AG09309 (cell line): ENCODE results near the gene FGF11.

Experiments used
- DNase-seq: peaks from one replicate; pipeline ENCODE4 v3.0.0-alpha.2; 2010; ENCODE audit warnings: low read depth
- H3K4me3 ChIP-seq: 2 replicates; pipeline ENCODE4 v1.5.1; 2011; ENCODE audit warnings: mild to moderate bottlenecking, low read depth, low read length, moderate library complexity; ENCODE audit not compliant: control insufficient read depth
- TF ChIP-seq, protein P1 (sequence below): IDR thresholded peaks from 2 replicates; pipeline ENCODE4 v1.5.1; 2011; ENCODE audit warnings: mild to moderate bottlenecking, low read depth, low read length, inconsistent platforms; ENCODE audit not compliant: insufficient read depth, control insufficient read depth; ENCODE audit errors: missing control alignments

The FGF11 gene

DNA sequence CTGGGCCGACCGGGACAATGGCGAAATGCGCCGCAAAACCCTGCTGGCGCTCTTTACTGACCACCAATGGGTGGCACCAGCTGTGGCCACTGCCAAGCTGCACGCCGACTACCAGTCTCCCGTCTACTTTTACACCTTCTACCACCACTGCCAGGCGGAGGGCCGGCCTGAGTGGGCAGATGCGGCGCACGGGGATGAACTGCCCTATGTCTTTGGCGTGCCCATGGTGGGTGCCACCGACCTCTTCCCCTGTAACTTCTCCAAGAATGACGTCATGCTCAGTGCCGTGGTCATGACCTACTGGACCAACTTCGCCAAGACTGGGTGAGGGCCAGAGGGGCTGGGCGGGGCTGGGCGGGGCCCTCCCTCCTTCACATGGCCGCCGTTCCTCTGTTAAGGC is 23.5 kb upstream of the FGF11 start:
- TF ChIP-seq, protein P1, sequence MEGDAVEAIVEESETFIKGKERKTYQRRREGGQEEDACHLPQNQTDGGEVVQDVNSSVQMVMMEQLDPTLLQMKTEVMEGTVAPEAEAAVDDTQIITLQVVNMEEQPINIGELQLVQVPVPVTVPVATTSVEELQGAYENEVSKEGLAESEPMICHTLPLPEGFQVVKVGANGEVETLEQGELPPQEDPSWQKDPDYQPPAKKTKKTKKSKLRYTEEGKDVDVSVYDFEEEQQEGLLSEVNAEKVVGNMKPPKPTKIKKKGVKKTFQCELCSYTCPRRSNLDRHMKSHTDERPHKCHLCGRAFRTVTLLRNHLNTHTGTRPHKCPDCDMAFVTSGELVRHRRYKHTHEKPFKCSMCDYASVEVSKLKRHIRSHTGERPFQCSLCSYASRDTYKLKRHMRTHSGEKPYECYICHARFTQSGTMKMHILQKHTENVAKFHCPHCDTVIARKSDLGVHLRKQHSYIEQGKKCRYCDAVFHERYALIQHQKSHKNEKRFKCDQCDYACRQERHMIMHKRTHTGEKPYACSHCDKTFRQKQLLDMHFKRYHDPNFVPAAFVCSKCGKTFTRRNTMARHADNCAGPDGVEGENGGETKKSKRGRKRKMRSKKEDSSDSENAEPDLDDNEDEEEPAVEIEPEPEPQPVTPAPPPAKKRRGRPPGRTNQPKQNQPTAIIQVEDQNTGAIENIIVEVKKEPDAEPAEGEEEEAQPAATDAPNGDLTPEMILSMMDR = no peak
- H3K4me3 ChIP-seq = no peak overlapping the region
- DNase-seq = no peak

DNA sequence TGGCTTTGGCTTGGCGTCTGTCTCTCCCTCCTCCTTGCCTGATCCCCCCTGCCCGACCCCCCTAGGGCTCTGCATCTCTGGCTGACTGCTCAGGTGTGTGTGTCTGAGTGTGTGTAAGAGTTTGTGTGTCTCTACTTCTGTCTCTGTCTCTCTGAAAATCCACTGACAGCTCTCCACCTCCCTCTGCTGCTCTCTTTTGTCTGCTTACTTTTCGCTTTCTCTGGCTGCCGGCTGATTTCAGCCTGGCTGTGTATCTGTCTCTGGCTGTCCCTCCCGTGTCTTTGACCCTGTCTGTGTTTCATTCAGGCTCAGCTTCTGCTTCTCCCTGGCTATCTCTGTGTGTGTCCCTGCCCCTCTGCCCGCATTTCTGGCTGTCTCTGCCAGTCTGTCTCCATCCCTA is 23.0 kb upstream of the FGF11 start:
- no peak for DNase-seq
- TF ChIP-seq, protein P1 = no peak

DNA sequence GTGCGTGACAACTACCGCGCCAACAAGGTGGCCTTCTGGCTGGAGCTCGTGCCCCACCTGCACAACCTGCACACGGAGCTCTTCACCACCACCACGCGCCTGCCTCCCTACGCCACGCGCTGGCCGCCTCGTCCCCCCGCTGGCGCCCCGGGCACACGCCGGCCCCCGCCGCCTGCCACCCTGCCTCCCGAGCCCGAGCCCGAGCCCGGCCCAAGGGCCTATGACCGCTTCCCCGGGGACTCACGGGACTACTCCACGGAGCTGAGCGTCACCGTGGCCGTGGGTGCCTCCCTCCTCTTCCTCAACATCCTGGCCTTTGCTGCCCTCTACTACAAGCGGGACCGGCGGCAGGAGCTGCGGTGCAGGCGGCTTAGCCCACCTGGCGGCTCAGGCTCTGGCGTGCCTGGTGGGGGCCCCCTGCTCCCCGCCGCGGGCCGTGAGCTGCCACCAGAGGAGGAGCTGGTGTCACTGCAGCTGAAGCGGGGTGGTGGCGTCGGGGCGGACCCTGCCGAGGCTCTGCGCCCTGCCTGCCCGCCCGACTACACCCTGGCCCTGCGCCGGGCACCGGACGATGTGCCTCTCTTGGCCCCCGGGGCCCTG is 22.2 kb upstream of the FGF11 start:
- no peak for DNase-seq
- TF ChIP-seq, protein P1 = no peak
- no peak overlapping the region for H3K4me3 ChIP-seq

More for the DNA sequence above, 23.0 kb upstream of the FGF11 start:
- no peak overlapping the region for H3K4me3 ChIP-seq

DNA sequence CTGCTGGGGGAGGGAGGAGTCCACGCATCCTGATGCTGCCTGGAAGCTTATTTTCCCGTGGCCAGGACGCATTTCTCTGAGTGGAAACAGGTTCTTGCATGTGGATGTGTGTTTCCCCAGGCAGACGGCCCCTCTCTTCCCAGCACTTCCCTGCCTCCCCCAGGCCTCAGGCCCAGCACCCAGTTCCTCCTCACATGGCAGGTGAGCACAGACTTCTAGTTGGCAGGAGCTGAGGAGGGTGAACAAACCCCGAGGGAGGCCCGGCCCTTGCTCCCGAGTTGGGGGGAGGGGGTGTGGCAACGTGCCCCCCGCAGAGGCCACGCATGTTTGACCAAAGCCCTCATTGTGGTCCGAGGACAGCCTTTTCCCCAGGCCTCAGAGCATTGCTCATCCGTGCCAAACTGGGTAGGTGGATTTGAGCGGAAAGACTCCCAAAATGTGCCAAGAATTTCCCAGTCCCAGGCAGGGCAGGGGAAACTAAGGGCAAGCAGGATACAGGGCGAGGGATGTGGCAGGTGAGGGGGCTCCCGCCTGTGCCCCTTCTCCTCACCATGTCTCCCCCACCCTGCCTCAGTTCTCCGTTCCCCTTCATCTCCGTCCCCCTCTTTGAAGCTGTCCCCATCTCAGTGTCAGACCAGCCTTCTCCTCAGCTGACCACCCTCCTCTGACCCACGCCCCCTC is 20.7 kb upstream of the FGF11 start:
- DNase-seq = no peak
- no peak overlapping the region for H3K4me3 ChIP-seq
- TF ChIP-seq, protein P1 = no peak

DNA sequence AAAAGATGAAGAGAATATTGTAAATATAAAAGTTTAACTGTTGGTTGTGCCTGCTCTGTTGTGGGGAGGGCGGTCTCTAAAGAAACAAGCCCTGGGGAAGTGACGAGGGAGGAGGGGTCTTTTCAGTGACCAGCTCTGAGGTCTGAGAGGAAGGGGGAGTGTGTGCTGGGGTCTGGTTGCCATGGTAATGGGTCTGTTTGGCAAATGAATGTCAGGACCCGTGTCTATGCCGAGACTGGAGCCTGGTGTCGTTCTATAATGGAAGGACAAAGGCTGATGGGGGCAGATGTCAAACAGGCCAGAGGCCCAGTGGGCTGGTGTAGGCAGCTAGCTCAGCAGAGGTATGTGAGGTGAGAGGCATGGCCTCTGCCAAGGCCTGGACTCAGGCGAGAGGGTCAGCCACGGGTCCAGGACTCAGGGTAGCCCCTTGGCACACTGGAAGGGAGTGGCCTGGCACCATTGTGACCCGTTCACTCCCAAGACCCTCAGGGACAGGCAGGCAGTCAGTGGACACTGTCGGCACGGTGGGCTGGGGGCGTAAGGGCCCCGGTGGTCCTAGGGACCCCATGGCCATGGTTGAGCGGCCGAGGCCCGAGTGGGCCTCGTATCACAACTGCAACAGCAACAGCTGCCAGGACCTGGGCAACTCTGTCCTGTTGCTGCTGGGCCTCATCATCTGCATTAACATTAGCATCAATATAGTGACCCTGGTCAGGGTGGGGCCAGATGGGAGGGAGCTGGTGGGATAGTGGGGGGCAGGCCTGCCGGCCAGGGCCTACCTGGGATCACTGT is 19.3 kb upstream of the FGF11 start, which contains the start of gene SPEM1:
Gene SPEM1 (plus strand): TSS at position 506 of the 792 bp plus-strand sequence. CDS start 61 bp downstream, at position 567.
- TF ChIP-seq, protein P1 = no peak
- no peak within 1 kb of the TSS for H3K4me3 ChIP-seq
- no peak for DNase-seq

DNA sequence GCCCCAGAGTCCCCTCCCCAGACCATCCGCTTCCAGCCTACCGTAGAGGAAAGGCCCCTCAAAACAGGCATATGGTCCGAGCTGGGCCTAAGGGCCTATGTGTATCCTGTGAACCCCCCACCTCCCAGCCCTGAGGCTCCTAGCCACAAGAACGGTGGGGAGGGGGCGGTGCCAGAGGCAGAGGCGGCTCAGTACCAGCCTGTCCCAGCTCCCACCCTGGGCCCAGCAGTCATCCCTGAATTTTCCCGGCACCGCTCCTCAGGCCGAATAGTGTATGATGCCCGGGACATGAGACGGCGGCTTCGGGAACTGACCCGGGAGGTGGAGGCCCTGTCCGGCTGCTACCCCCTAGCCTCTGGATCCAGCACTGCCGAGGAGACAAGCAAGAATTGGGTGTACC is 18.1 kb upstream of the FGF11 start:
- TF ChIP-seq, protein P1 = no peak
- no peak overlapping the region for H3K4me3 ChIP-seq

More for the DNA sequence above, 18.1 kb upstream of the FGF11 start:
- no peak for DNase-seq
